Brain microvascular endothelial cell (primary cell): ENCODE data around the gene CUL4A.
"Not testable (repeated sequence)": the region's sequence is repeated elsewhere in the genome, so short reads cannot be mapped to it uniquely, and the experiment has no call there.

Source experiments
- DNase-seq: peaks from one replicate; pipeline ENCODE4 v3.0.0-alpha.2; 2020
- H3K27ac ChIP-seq: fragments of 250-450 bp; sonication (Bioruptor Pico); 2 replicates; pipeline ENCODE4 v1.5.1; 2020; ENCODE audit warnings: mild to moderate bottlenecking, moderate library complexity
- H3K27me3 ChIP-seq: fragments of 250-450 bp; sonication (Bioruptor Pico); replicated peaks from 2 replicates; pipeline ENCODE4 v1.5.1; 2020; ENCODE audit warnings: mild to moderate bottlenecking
- H3K36me3 ChIP-seq: fragments of 250-450 bp; sonication (Bioruptor Pico); replicated peaks from 2 replicates; pipeline ENCODE4 v1.5.1; 2020; ENCODE audit warnings: mild to moderate bottlenecking
- H3K4me3 ChIP-seq: 2 replicates; pipeline ENCODE4 v1.5.1; 2011; ENCODE audit warnings: low read depth, mild to moderate bottlenecking, control low read depth, low read length, moderate library complexity
- CTCF ChIP-seq: IDR thresholded peaks from 2 replicates; pipeline ENCODE4 v1.5.1; 2011; ENCODE audit warnings: low read depth, mild to moderate bottlenecking, moderate library complexity, low read length, control low read depth, inconsistent platforms; ENCODE audit errors: missing control alignments
- in situ Hi-C: cut with HindIII; loops from 2 replicates; pipeline ENCODE4 v1.10.0; 2017; ENCODE audit warnings: low sequenced_read_pairs, low pct_ligation_motif_present

CUL4A gene

GRCh38 chr13:113304121-113304520 lies 94.7 kb downstream of the CUL4A start:
- Histone ChIP-seq H3K27ac (no peak overlapping the region), H3K36me3 (no peaks in the 10 kb centered on the region), H3K27me3 (no peaks in the 10 kb centered on the region), H3K4me3 (no peak overlapping the region)
- in situ Hi-C loops = no loop called here
- DNase-seq = no peak
- no peak for TF ChIP-seq CTCF

GRCh38 chr13:113305208-113305607 lies 95.8 kb downstream of the CUL4A start:
- in situ Hi-C loops = no loop called here
- Histone ChIP-seq H3K27ac (no peak overlapping the region), H3K27me3 (no peaks in the 10 kb centered on the region), H3K36me3 (peaks cover 8% of the 10 kb centered on the region), H3K4me3 (no peak overlapping the region)
- TF ChIP-seq CTCF = no peak
- peak; percentile 68 for DNase-seq

GRCh38 chr13:113307491-113307890 lies 98.1 kb downstream of the CUL4A start:
- DNase-seq = no peak
- no peak overlapping the region for H3K27ac ChIP-seq
- TF ChIP-seq CTCF = no peak
- H3K4me3 ChIP-seq = no peak overlapping the region
- H3K27me3 ChIP-seq = no peaks in the 10 kb centered on the region
- H3K36me3 ChIP-seq = peaks cover 26% of the 10 kb centered on the region
- in situ Hi-C loops = no loop called here

GRCh38 chr13:113309473-113309872 lies 100.1 kb downstream of the CUL4A start:
- H3K4me3 ChIP-seq = no peak overlapping the region
- in situ Hi-C loops = no loop called here
- no peak overlapping the region for H3K27ac ChIP-seq
- H3K36me3 ChIP-seq = peaks cover 31% of the 10 kb centered on the region
- TF ChIP-seq CTCF = no peak
- H3K27me3 ChIP-seq = no peaks in the 10 kb centered on the region
- no peak for DNase-seq

GRCh38 chr13:113314112-113314511 lies 104.7 kb downstream of the CUL4A start:
- H3K27ac ChIP-seq, H3K27me3 ChIP-seq, H3K4me3 ChIP-seq, DNase-seq, in situ Hi-C loops: not testable (repeated sequence)
- H3K36me3 ChIP-seq = peaks cover 36% of the 10 kb centered on the region

GRCh38 chr13:113314895-113315470 lies 105.6 kb downstream of the CUL4A start:
- H3K27me3 ChIP-seq, H3K27ac ChIP-seq, DNase-seq, H3K4me3 ChIP-seq, in situ Hi-C loops: not testable (repeated sequence)
- peaks cover 38% of the 10 kb centered on the region for H3K36me3 ChIP-seq

GRCh38 chr13:113315992-113316391 lies 106.6 kb downstream of the CUL4A start:
- DNase-seq = no peak
- no peak for TF ChIP-seq CTCF
- Histone ChIP-seq H3K36me3 (peaks cover 40% of the 10 kb centered on the region), H3K4me3 (no peak overlapping the region), H3K27ac (no peak overlapping the region), H3K27me3 (no peaks in the 10 kb centered on the region)
- in situ Hi-C loops = no loop called here
